Body of pancreas (tissue), 4 donors: Measurements from ENCODE around the gene CLEC4F. TPM values are rescaled to one million over a fixed set of nuclear protein-coding genes. Genes with fewer than 3 reads are reported as not detected.

Experiments
- ATAC-seq: fragments of 150-250 bp; one replicate; pipeline ENCODE4 v1.9.1; 2016
- DNase-seq, 4 donors: peaks; one replicate each; pipeline ENCODE4 v3.0.0-alpha.2; 2019
- H3K27ac ChIP-seq, 4 donors: fragments of 200-600 bp; sonication (generic); 1 replicate in 3 of 4; 2 replicates in 1 of 4; pipeline versions ENCODE4 v1.5.1 to v1.6.1; 2016 to 2019; ENCODE audit warnings: mild to moderate bottlenecking in 1 of 4, mixed read lengths in 1 of 4, moderate library complexity in 1 of 4
- H3K27me3 ChIP-seq, 2 donors: fragments of 200-600 bp; sonication (generic); one replicate each; pipeline ENCODE4 v1.6.0; 2016; ENCODE audit warnings: mild to moderate bottlenecking in 1 of 2
- H3K36me3 ChIP-seq, 2 donors: fragments of 200-600 bp; sonication (generic); replicated peaks in 1 of 2; 2 replicates each; pipeline ENCODE4 v1.5.1; 2016; ENCODE audit warnings: low read depth in 2 of 2; ENCODE audit not compliant: insufficient read depth in 1 of 2
- H3K4me1 ChIP-seq: fragments of 200-600 bp; sonication (generic); one replicate; pipeline ENCODE4 v1.6.0; 2016
- H3K4me3 ChIP-seq, 2 donors: fragments of 200-600 bp; sonication (generic); 1 replicate in 1 of 2; 2 replicates in 1 of 2; pipeline ENCODE4 v1.5.1; 2016 to 2019
- H3K9me3 ChIP-seq, 3 donors: fragments of 200-600 bp; sonication (generic); 1 replicate in 2 of 3; 2 replicates in 1 of 3; pipeline ENCODE4 v1.5.1; 2016
- POLR2A ChIP-seq, 3 donors: fragments of 450-650 bp; IDR thresholded peaks; one replicate each; pipeline ENCODE4 v1.6.1; 2016; ENCODE audit warnings: antibody characterized with exemption in 3 of 3, mild to moderate bottlenecking in 2 of 3
- WGBS, 2 donors: methylation state at CpG; one replicate each; pipeline ENCODE4 v1.1.5; 2017; 5-methylcytosine and 5-hydroxymethylcytosine counted together
- intact Hi-C: fragments of 100-400 bp; cut with DNase I; formaldehyde crosslinking; loops from one replicate; pipeline ENCODE4 v1.15.1; 2023
- total RNA-seq, 2 donors: library from RNA; depleted of rRNA; stranded (reverse); fragments of >200 nt; gene quantifications; one replicate each; pipeline ENCODE4 v1.1.0, GENCODE V29; 2016
- TF ChIP-seq, protein P1 (sequence below), 7 experiments: fragments of 450-650 bp in 4 of 7; fragments of 200-600 bp in 3 of 7; sonication (generic) in 3 of 7; IDR thresholded peaks; one replicate each; pipeline ENCODE4 v1.5.1; 2016 to 2019; ENCODE audit warnings: antibody characterized with exemption in 7 of 7

The CLEC4F gene
- total RNA-seq, 2 donors from 2014 or later, result 3.3 TPM; not detected in 1

DNA sequence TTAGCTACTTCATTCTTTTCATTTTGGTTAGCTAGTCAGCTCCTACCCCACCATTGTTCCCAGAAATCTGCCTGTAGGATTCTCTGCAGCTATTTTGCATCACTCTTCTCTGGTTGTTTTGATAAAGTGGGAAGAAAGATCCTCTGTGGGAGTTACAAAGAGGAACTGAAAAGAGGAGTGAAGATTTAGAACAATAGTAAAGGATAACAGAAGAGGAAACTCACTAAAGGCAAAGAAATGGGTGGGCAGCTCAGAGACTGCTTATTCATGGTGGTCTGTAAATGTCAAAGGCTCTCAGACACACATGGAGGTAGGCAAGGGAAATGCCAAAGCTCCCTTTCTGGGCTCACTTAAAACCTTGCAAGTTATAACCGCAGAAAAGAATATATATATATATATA lies 32.4 kb upstream of the CLEC4F start:
- WGBS, 2 donors, result 74 to 77% methylated on average over 1 of the region's 1 CpG
- intact Hi-C loops, result no loop called here
- no peak for ATAC-seq
- Histone ChIP-seq H3K4me3 (no peak overlapping the region), H3K27ac (no peak overlapping the region), H3K36me3 (no peaks in the 10 kb centered on the region), H3K27me3 (no peaks in the 10 kb centered on the region), H3K4me1 (peaks cover 4% of the 10 kb centered on the region), H3K9me3 (no peaks in the 10 kb centered on the region)
- DNase-seq, result no peak
- TF ChIP-seq, protein P1, sequence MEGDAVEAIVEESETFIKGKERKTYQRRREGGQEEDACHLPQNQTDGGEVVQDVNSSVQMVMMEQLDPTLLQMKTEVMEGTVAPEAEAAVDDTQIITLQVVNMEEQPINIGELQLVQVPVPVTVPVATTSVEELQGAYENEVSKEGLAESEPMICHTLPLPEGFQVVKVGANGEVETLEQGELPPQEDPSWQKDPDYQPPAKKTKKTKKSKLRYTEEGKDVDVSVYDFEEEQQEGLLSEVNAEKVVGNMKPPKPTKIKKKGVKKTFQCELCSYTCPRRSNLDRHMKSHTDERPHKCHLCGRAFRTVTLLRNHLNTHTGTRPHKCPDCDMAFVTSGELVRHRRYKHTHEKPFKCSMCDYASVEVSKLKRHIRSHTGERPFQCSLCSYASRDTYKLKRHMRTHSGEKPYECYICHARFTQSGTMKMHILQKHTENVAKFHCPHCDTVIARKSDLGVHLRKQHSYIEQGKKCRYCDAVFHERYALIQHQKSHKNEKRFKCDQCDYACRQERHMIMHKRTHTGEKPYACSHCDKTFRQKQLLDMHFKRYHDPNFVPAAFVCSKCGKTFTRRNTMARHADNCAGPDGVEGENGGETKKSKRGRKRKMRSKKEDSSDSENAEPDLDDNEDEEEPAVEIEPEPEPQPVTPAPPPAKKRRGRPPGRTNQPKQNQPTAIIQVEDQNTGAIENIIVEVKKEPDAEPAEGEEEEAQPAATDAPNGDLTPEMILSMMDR (IDR thresholded peaks at IDR 0.05), result no peak
- no peak for TF ChIP-seq POLR2A (IDR thresholded peaks at IDR 0.05)

DNA sequence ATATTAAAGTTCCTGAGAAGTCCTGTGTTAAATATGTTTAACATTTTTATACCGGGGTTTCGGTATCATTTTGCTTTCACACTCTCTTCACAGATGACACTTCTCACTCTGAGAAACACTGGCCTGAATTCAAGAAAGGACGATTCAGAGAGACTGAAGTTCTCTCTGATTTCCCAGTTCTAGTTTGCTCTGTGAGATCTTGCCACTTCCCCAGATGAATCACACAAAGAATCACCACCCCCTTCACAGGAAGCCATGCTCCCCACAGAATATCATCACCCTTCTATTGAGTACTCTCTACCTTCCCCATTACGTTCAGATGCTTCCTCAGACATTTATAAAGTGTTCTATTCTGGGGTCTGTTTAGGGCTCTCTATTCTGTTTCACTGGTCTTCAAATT lies 31.3 kb upstream of the CLEC4F start:
- Histone ChIP-seq H3K9me3 (no peaks in the 10 kb centered on the region), H3K4me1 (peaks cover 4% of the 10 kb centered on the region), H3K27me3 (no peaks in the 10 kb centered on the region), H3K36me3 (no peaks in the 10 kb centered on the region), H3K27ac (no peak overlapping the region), H3K4me3 (no peak overlapping the region)
- WGBS, 2 donors, result 61 to 64% methylated on average over 4 of the region's 4 CpGs
- ATAC-seq (no peak), DNase-seq (no peak)
- TF ChIP-seq, protein P1 (IDR thresholded peaks at IDR 0.05), result no peak
- intact Hi-C loops, result no loop called here

DNA sequence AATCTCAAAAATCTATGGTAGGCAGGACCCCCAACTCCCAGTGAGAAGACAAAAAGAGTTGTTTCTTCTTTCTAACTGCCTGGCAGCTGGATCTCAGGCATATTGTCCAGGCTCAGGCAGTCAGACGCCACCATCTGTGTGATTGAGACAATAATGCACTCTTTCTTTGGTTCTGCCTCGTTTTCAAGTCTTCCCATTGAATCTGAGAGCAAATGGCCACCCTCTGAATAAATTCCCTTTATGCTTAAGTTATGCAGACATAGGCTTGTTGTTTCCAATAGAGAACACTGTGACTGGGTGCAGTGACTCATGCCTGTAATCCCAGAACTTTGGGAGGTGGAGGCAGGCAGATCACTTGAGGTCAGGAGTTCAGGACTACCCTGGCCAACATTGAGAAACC lies 30.5 kb upstream of the CLEC4F start:
- WGBS, 2 donors, result 29 to 52% methylated on average over 2 of the region's 2 CpGs
- TF ChIP-seq POLR2A (IDR thresholded peaks at IDR 0.05), result no peak
- TF ChIP-seq, protein P1 (IDR thresholded peaks at IDR 0.05), result no peak

DNA sequence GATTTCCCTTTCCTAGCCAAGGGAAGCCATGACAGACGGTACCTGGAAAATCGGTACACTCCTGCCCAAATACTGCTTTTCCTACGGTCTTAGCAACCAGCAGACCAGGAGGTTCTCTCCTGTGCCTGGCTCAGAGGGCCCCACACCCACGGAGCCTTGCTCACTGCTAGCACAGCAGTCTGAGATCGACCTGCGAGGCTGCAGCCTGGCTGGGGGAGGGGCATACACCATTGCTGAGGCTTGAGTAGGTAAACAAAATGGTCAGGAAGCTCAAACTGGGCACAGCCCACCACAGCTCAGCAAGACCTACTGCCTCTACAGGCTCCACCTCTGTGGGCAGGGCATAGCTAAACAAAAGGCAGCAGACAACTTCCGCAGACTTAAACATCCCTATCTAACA lies 22.0 kb upstream of the CLEC4F start:
- ATAC-seq (no peak), DNase-seq (no peak)
- H3K36me3 ChIP-seq, result no peaks in the 10 kb centered on the region
- no peaks in the 10 kb centered on the region for H3K27me3 ChIP-seq
- no peaks in the 10 kb centered on the region for H3K4me1 ChIP-seq
- no peak overlapping the region for H3K27ac ChIP-seq
- intact Hi-C loops, result no loop called here
- no peak overlapping the region for H3K4me3 ChIP-seq
- WGBS, 2 donors, result 76 to 88% methylated on average over 4 to 7 of the region's 7 CpGs
- TF ChIP-seq, protein P1 (IDR thresholded peaks at IDR 0.05), result no peak
- TF ChIP-seq POLR2A (IDR thresholded peaks at IDR 0.05), result no peak
- H3K9me3 ChIP-seq, result no peaks in the 10 kb centered on the region

More for the DNA sequence above, 30.5 kb upstream of the CLEC4F start:
- DNase-seq (no peak), ATAC-seq (no peak)
- Histone ChIP-seq H3K36me3 (no peaks in the 10 kb centered on the region), H3K4me1 (peaks cover 4% of the 10 kb centered on the region), H3K27me3 (no peaks in the 10 kb centered on the region), H3K27ac (no peak overlapping the region), H3K4me3 (no peak overlapping the region), H3K9me3 (no peaks in the 10 kb centered on the region)
- intact Hi-C loops, result no loop called here
